ENCODE results near the gene HECW1.
A peak's percentile ranks its signal among the peaks of the same experiment; 100 is the strongest.
"Not testable (repeated sequence)": the region's sequence is repeated elsewhere in the genome, so short reads cannot be mapped to it uniquely, and the experiment has no call there.

HECW1 gene

GRCh38 chr7:43112459-43112940 is at the start of gene HECW1:
Gene HECW1 (plus strand): TSS chr7:43112647. CDS start chr7:43243906, 131,259 bp downstream.
- DNase-seq (ENCODE audit: low spot score): no peak

- DNase-seq (ENCODE audit: low spot score): no peak
Measured at GRCh38 chr7:43071604-43072003, 40.8 kb upstream of the HECW1 start.

- DNase-seq (ENCODE audit: low spot score): no peak
Measured at GRCh38 chr7:43072530-43072929, 39.9 kb upstream of the HECW1 start.

- not testable (repeated sequence) for DNase-seq (ENCODE audit: low spot score)
Measured at GRCh38 chr7:43073811-43074210, 38.6 kb upstream of the HECW1 start.

- no peak for DNase-seq (ENCODE audit: low spot score)
Measured at GRCh38 chr7:43076189-43076605, 36.2 kb upstream of the HECW1 start.

- DNase-seq (ENCODE audit: low spot score): no peak
Measured at GRCh38 chr7:43076606-43077005, 35.8 kb upstream of the HECW1 start.

- no peak for DNase-seq (ENCODE audit: low spot score)
Measured at GRCh38 chr7:43077285-43077684, 35.2 kb upstream of the HECW1 start.

GRCh38 chr7:43077732-43078391 is 34.6 kb upstream of the HECW1 start:
- DNase-seq (ENCODE audit: low spot score): no peak

- no peak for DNase-seq (ENCODE audit: low spot score)
Measured at GRCh38 chr7:43078794-43079193, 33.7 kb upstream of the HECW1 start.

GRCh38 chr7:43081603-43082002 is 30.8 kb upstream of the HECW1 start:
- DNase-seq (ENCODE audit: low spot score): no peak

GRCh38 chr7:43083106-43083505 is 29.3 kb upstream of the HECW1 start:
- DNase-seq (ENCODE audit: low spot score): no peak

GRCh38 chr7:43085017-43085416 is 27.4 kb upstream of the HECW1 start:
- DNase-seq (ENCODE audit: low spot score): no peak

- DNase-seq (ENCODE audit: low spot score): no peak
Measured at GRCh38 chr7:43085992-43086391, 26.5 kb upstream of the HECW1 start.

- no peak for DNase-seq (ENCODE audit: low spot score)
Measured at GRCh38 chr7:43092819-43093218, 19.6 kb upstream of the HECW1 start.

- no peak for DNase-seq (ENCODE audit: low spot score)
Measured at GRCh38 chr7:43096875-43097274, 15.6 kb upstream of the HECW1 start.

- no peak for DNase-seq (ENCODE audit: low spot score)
Measured at GRCh38 chr7:43099750-43100149, 12.7 kb upstream of the HECW1 start.

GRCh38 chr7:43104874-43105520 is 7.5 kb upstream of the HECW1 start:
- DNase-seq (ENCODE audit: low spot score): no peak

- no peak for DNase-seq (ENCODE audit: low spot score)
Measured at GRCh38 chr7:43105521-43106120, 6.8 kb upstream of the HECW1 start.

- peak; percentile 45 for DNase-seq (ENCODE audit: low spot score)
Measured at GRCh38 chr7:43108255-43109011, 4.0 kb upstream of the HECW1 start.

- DNase-seq (ENCODE audit: low spot score): no peak
Measured at GRCh38 chr7:43110791-43111535, 1.5 kb upstream of the HECW1 start.

GRCh38 chr7:43111630-43112458 is 603 bp upstream of the HECW1 start:
- no peak for DNase-seq (ENCODE audit: low spot score)

Measured in kidney capillary endothelial cell (primary cell).